GM12878 (cell line): ENCODE results near the gene CSHL1. TPM values are rescaled to one million over a fixed set of nuclear protein-coding genes. Genes with fewer than 3 reads are reported as not detected.

Experiments
- CREB1 ChIP-seq: IDR thresholded peaks from 2 replicates; pipeline ENCODE4 v1.6.1; 2012; ENCODE audit warnings: low read depth, mild to moderate bottlenecking, inconsistent platforms
- DPF2 ChIP-seq: fragments of 450-650 bp; IDR thresholded peaks from 2 replicates; pipeline ENCODE4 v1.6.1; 2017; ENCODE audit warnings: mild to moderate bottlenecking
- EED ChIP-seq: sonication (generic); IDR thresholded peaks from 2 replicates; pipeline ENCODE4 v1.6.1; 2016; ENCODE audit warnings: antibody characterized with exemption, low read depth
- HCFC1 ChIP-seq: fragments of 150-350 bp; IDR thresholded peaks from 2 replicates; pipeline ENCODE4 v1.6.1; 2014; ENCODE audit warnings: low read length
- IKZF1 ChIP-seq: fragments of 450-650 bp; conservative IDR thresholded peaks from 2 replicates; pipeline ENCODE4 v1.6.1; 2017; ENCODE audit warnings: antibody characterized with exemption, mild to moderate bottlenecking
- IKZF2 ChIP-seq, 2 experiments: fragments of 450-650 bp; IDR thresholded peaks; 2 replicates each; pipeline ENCODE4 v1.6.1; 2017; ENCODE audit warnings: mild to moderate bottlenecking in 2 of 2, moderate library complexity in 2 of 2
- MEF2B ChIP-seq: fragments of 450-650 bp; IDR thresholded peaks from 2 replicates; pipeline ENCODE4 v1.6.1; 2018; ENCODE audit warnings: mild to moderate bottlenecking, moderate library complexity; ENCODE audit not compliant: partially characterized antibody, poor library complexity, severe bottlenecking
- NBN ChIP-seq: fragments of 450-650 bp; IDR thresholded peaks from 2 replicates; pipeline ENCODE4 v1.6.1; 2016
- NR2F1 ChIP-seq: fragments of 450-650 bp; conservative IDR thresholded peaks from 2 replicates; pipeline ENCODE4 v1.6.1; 2017; ENCODE audit warnings: mild to moderate bottlenecking
- PAX5 ChIP-seq: IDR thresholded peaks from 2 replicates; pipeline ENCODE4 v1.6.1; 2011; ENCODE audit warnings: low read depth, low read length, borderline replicate concordance
- POU2F2 ChIP-seq: IDR thresholded peaks from 3 replicates; pipeline ENCODE4 v1.6.1; 2011; ENCODE audit warnings: low read depth, mild to moderate bottlenecking, low read length, borderline replicate concordance
- RAD21 ChIP-seq: IDR thresholded peaks from 2 replicates; pipeline ENCODE4 v1.6.1; 2011; ENCODE audit warnings: mild to moderate bottlenecking, low read depth, low read length, moderate library complexity; ENCODE audit not compliant: insufficient read depth
- RB1 ChIP-seq: fragments of 450-650 bp; formaldehyde crosslinking; IDR thresholded peaks from 2 replicates; pipeline ENCODE4 v1.6.1; 2017; ENCODE audit warnings: mild to moderate bottlenecking, borderline replicate concordance
- RELA ChIP-seq: fragments of 450-650 bp; IDR thresholded peaks from 2 replicates; pipeline ENCODE4 v1.8.0; 2014; ENCODE audit warnings: borderline replicate concordance; ENCODE audit not compliant: partially characterized antibody
- SKIL ChIP-seq: fragments of 450-650 bp; IDR thresholded peaks from 2 replicates; pipeline ENCODE4 v1.6.1; 2017; ENCODE audit warnings: mild to moderate bottlenecking, low read depth, inconsistent platforms; ENCODE audit not compliant: poor library complexity, severe bottlenecking
- STAT1 ChIP-seq: fragments of 450-650 bp; conservative IDR thresholded peaks from 2 replicates; pipeline ENCODE4 v1.6.1; 2014; ENCODE audit warnings: antibody characterized with exemption, mild to moderate bottlenecking
- ZNF687 ChIP-seq: fragments of 450-650 bp; IDR thresholded peaks from 2 replicates; pipeline ENCODE4 v1.6.1; 2017; ENCODE audit warnings: mild to moderate bottlenecking, moderate library complexity
- polyA plus RNA-seq, 11 experiments: library from polyadenylated mRNA; depleted of rRNA in 4 of 11; unstranded in 6 of 11; stranded (reverse) in 5 of 11; fragments of >200 nt; fragmentation: Nextera tagmentation in 4 of 11; fragmentation: Illumina TruSeq in 1 of 11; extraction: Ambion mirVana in 4 of 11; extraction: Trizol in 1 of 11; gene quantifications; 1 replicate in 1 of 11; 2 replicates in 10 of 11; pipeline versions ENCODE4 v1.2.1 to v1.2.3, GENCODE V29; 2011 to 2016; ENCODE audit warnings: inconsistent platforms in 2 of 11, missing spikeins in 2 of 11, low read depth in 1 of 11
- total RNA-seq, 4 experiments: library from RNA; depleted of rRNA in 3 of 4; stranded (reverse); fragments of >200 nt in 3 of 4; fragmentation: Illumina TruSeq in 1 of 4; extraction: Trizol in 1 of 4; gene quantifications; 2 replicates each; pipeline versions ENCODE4 v1.2.1 to v1.2.3, GENCODE V29; 2013 to 2021
- TF ChIP-seq, protein P1 (sequence below): IDR thresholded peaks from 2 replicates; pipeline ENCODE4 v1.6.1; 2012; ENCODE audit warnings: low read depth, low read length, improper control_type of control experiment
- TF ChIP-seq, protein P2 (sequence below): fragments of 450-650 bp; IDR thresholded peaks from 2 replicates; pipeline ENCODE4 v1.6.1; 2017; ENCODE audit warnings: antibody characterized with exemption, mild to moderate bottlenecking, moderate library complexity
- TF ChIP-seq, protein P3 (sequence below): IDR thresholded peaks from 2 replicates; pipeline ENCODE4 v1.6.1; 2012; ENCODE audit warnings: low read length, inconsistent platforms

Gene CSHL1
- total and polyA plus RNA-seq, 10 of the 15 experiments (the other 5 are each of a cell fraction or from before 2014, with no cell fraction given), result not detected

DNA sequence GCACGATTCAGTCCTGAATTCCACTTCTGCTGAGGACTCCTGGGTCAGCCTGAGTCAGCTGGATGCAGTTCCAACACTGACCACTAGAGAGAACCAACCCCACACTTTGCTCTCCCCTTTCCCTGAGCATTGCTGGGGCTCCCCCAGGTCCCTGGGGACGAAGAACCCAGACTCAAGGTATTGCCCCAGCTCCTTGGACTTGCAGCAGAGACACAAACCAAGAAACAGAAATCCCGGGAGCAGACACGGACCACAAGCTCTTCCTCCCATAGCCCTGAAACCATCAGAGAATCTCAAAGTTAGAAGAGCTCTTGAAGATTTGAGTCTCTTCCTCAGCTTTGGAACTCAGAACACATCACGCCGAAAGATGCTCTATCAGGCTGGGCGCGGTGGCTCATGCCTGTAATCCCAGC is 8.3 kb upstream of the CSHL1 start (continued):
- TF ChIP-seq SKIL (peak; percentile 54), RB1 (peak; percentile 95; the same call in 1 of the 2 replicates), STAT1 (0 out of 2 replicates have a peak, but pooled peaks have one; percentile 44), DPF2 (0 out of 2 replicates have a peak, but pooled peaks have one; percentile 33), RAD21 (peak; percentile 97), IKZF2 (IDR thresholded peaks at IDR 0.05) (peak; percentile 48 to 56; a peak in 2 of 4 replicates), NR2F1 (0 out of 2 replicates have a peak, but pooled peaks have one; percentile 24), HCFC1 (no peak), RELA (peak; percentile 77), PAX5 (peak; percentile 21; the same call in 1 of the 2 replicates), MEF2B (peak; percentile 99), EED (no peak), IKZF1 (peak; percentile 53), CREB1 (no peak), ZNF687 (no peak), NBN (peak; percentile 58; the same call in 1 of the 2 replicates), POU2F2 (no peak)
- TF ChIP-seq, protein P1, sequence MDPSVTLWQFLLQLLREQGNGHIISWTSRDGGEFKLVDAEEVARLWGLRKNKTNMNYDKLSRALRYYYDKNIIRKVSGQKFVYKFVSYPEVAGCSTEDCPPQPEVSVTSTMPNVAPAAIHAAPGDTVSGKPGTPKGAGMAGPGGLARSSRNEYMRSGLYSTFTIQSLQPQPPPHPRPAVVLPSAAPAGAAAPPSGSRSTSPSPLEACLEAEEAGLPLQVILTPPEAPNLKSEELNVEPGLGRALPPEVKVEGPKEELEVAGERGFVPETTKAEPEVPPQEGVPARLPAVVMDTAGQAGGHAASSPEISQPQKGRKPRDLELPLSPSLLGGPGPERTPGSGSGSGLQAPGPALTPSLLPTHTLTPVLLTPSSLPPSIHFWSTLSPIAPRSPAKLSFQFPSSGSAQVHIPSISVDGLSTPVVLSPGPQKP, result no peak
- TF ChIP-seq, protein P2, sequence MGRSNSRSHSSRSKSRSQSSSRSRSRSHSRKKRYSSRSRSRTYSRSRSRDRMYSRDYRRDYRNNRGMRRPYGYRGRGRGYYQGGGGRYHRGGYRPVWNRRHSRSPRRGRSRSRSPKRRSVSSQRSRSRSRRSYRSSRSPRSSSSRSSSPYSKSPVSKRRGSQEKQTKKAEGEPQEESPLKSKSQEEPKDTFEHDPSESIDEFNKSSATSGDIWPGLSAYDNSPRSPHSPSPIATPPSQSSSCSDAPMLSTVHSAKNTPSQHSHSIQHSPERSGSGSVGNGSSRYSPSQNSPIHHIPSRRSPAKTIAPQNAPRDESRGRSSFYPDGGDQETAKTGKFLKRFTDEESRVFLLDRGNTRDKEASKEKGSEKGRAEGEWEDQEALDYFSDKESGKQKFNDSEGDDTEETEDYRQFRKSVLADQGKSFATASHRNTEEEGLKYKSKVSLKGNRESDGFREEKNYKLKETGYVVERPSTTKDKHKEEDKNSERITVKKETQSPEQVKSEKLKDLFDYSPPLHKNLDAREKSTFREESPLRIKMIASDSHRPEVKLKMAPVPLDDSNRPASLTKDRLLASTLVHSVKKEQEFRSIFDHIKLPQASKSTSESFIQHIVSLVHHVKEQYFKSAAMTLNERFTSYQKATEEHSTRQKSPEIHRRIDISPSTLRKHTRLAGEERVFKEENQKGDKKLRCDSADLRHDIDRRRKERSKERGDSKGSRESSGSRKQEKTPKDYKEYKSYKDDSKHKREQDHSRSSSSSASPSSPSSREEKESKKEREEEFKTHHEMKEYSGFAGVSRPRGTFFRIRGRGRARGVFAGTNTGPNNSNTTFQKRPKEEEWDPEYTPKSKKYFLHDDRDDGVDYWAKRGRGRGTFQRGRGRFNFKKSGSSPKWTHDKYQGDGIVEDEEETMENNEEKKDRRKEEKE, result no peak
- TF ChIP-seq, protein P3, sequence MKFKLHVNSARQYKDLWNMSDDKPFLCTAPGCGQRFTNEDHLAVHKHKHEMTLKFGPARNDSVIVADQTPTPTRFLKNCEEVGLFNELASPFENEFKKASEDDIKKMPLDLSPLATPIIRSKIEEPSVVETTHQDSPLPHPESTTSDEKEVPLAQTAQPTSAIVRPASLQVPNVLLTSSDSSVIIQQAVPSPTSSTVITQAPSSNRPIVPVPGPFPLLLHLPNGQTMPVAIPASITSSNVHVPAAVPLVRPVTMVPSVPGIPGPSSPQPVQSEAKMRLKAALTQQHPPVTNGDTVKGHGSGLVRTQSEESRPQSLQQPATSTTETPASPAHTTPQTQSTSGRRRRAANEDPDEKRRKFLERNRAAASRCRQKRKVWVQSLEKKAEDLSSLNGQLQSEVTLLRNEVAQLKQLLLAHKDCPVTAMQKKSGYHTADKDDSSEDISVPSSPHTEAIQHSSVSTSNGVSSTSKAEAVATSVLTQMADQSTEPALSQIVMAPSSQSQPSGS, result no peak
